22Rv1 (cell line): ENCODE measurements around the gene UACA.

Experiments
- CTCF ChIP-seq: fragments of 450-650 bp; IDR thresholded peaks from 2 replicates; pipeline ENCODE4 v1.5.1; 2017; ENCODE audit warnings: mild to moderate bottlenecking
- ZFX ChIP-seq: fragments of 450-650 bp; IDR thresholded peaks from 2 replicates; pipeline ENCODE4 v1.6.1; 2017; ENCODE audit warnings: antibody characterized with exemption, borderline replicate concordance

GRCh38 chr15:70742928-70743327 lies 20.4 kb downstream of the UACA start:
- TF ChIP-seq CTCF (no peak), ZFX (no peak)
